ENCODE results near the gene CHMP3.

- TF ChIP-seq CTCF (IDR thresholded peaks at IDR 0.05) (no peak), POLR2A (IDR thresholded peaks at IDR 0.05) (no peak)
These were observed 37.6 kb downstream of the CHMP3 start for GRCh38 chr2:86525421-86526340.

Data from Peyer's patch (tissue), 4 donors.